HepG2 (cell line): Measurements from ENCODE around the gene NECAP2. TPM values are rescaled to one million over a fixed set of nuclear protein-coding genes. Genes with fewer than 3 reads are reported as not detected.

ENCODE experiments used
- ATAC-seq: fragments of 200-7000 bp; cut with Tn5 transposase; 3 replicates; pipeline ENCODE4 v1.9.1; 2020; ENCODE audit warnings: mild to moderate bottlenecking, moderate library complexity
- BruUV-seq: library from RNA; stranded (reverse); fragments of 400-500 nt; replicated peaks from 2 replicates; lab custom pipeline; 2021; lab: Mats Ljungman, UMichigan
- CTCF ChIA-PET: fragments of 300-600 bp; formaldehyde crosslinking; extraction: SDS; loops from one replicate; lab custom pipeline; 2021; ENCODE audit warnings: low total read pairs, inconsistent platforms, low intra/inter-chr PET ratio; lab: Yijun Ruan, JAX
- POLR2A ChIA-PET: fragments of 350-600 bp; sonication (Branson Sonifier 250); formaldehyde crosslinking; loops from one replicate; lab custom pipeline; 2020; ENCODE audit warnings: antibody characterized with exemption, inconsistent platforms; lab: Yijun Ruan, JAX
- DNase-seq: peaks from one replicate; pipeline ENCODE4 v3.0.0-alpha.2; 2015; ENCODE audit warnings: low spot score
- FAIRE-seq: peaks from 3 replicates; lab custom pipeline; 2011; peaks lifted over from hg19 to GRCh38; lab: Jason Lieb, UNC
- H2AFZ ChIP-seq: one replicate; pipeline ENCODE4 v1.6.1; 2011; ENCODE audit warnings: low read length, inconsistent platforms
- H3K27ac ChIP-seq: fragments of 300-600 bp; 3 replicates; pipeline ENCODE4 v1.8.0; 2011; ENCODE audit warnings: mixed run types, mild to moderate bottlenecking, mixed read lengths, low read length, inconsistent platforms; ENCODE audit not compliant: insufficient read depth; ENCODE audit errors: extremely low read length
- H3K27me3 ChIP-seq, 2 experiments: fragments of 200-600 bp in 1 of 2; 2 replicates in 1 of 2; 3 replicates in 1 of 2; pipeline versions ENCODE4 v1.6.0 to v1.8.0; 2011; ENCODE audit warnings: low read length in 2 of 2, mild to moderate bottlenecking in 2 of 2, moderate library complexity in 2 of 2, inconsistent platforms in 1 of 2; ENCODE audit not compliant: insufficient read depth in 2 of 2, control insufficient read depth in 1 of 2
- H3K36me3 ChIP-seq, 2 experiments: fragments of 200-600 bp in 1 of 2; replicated peaks in 1 of 2; 2 replicates in 1 of 2; 3 replicates in 1 of 2; pipeline versions ENCODE4 v1.5.1 to v1.8.0; 2011; ENCODE audit warnings: low read length in 2 of 2, inconsistent platforms in 1 of 2; ENCODE audit not compliant: insufficient read depth in 2 of 2, control insufficient read depth in 1 of 2
- H3K4me1 ChIP-seq: 2 replicates; pipeline ENCODE4 v1.5.1; 2012; ENCODE audit warnings: low read length, inconsistent platforms; ENCODE audit not compliant: insufficient read depth
- H3K4me2 ChIP-seq: 2 replicates; pipeline ENCODE4 v1.6.0; 2011; ENCODE audit warnings: low read depth, low read length, inconsistent platforms
- H3K4me3 ChIP-seq, 3 experiments: fragments of 200-600 bp in 1 of 3; sonication (generic), shearing (Covaris generic) in 1 of 3; replicated peaks in 1 of 3; 2 replicates each; pipeline ENCODE4 v1.5.1; 2011 to 2016; ENCODE audit warnings: low read length in 3 of 3, inconsistent platforms in 2 of 3, low read depth in 2 of 3, mild to moderate bottlenecking in 2 of 3, control low read depth in 1 of 3, mixed read lengths in 1 of 3; ENCODE audit not compliant: insufficient read depth in 1 of 3
- H3K79me2 ChIP-seq: one replicate; pipeline ENCODE4 v1.6.1; 2011; ENCODE audit warnings: low read length, inconsistent platforms; ENCODE audit not compliant: insufficient read depth
- H3K9ac ChIP-seq: 2 replicates; pipeline ENCODE4 v1.6.0; 2011; ENCODE audit warnings: mild to moderate bottlenecking, low read depth, low read length, inconsistent platforms; ENCODE audit not compliant: insufficient read depth
- H3K9me3 ChIP-seq: 2 replicates; pipeline ENCODE4 v1.5.1; 2012; ENCODE audit warnings: mild to moderate bottlenecking, low read length
- H4K20me1 ChIP-seq: 2 replicates; pipeline ENCODE4 v1.6.0; 2011; ENCODE audit warnings: inconsistent platforms, mild to moderate bottlenecking, low read length, moderate library complexity; ENCODE audit not compliant: insufficient read depth
- HDAC2 ChIP-seq: sonication (generic); formaldehyde crosslinking; IDR thresholded peaks from 2 replicates; pipeline ENCODE4 v1.4.0; 2020; ENCODE audit warnings: missing genetic modification reagents
- HNF4A ChIP-seq: sonication (generic); formaldehyde crosslinking; IDR thresholded peaks from 2 replicates; pipeline ENCODE4 v1.4.0; 2020; ENCODE audit warnings: missing genetic modification reagents
- MEIS1 ChIP-seq: sonication (generic); formaldehyde crosslinking; IDR thresholded peaks from 2 replicates; pipeline ENCODE4 v1.9.0; 2021; ENCODE audit warnings: mild to moderate bottlenecking, missing genetic modification reagents, moderate library complexity, borderline replicate concordance
- NR2F1 ChIP-seq, 2 experiments: fragments of 450-650 bp in 1 of 2; formaldehyde crosslinking in 1 of 2; IDR thresholded peaks; 2 replicates each; pipeline versions ENCODE4 v1.5.0 to v1.6.1; 2016 to 2020; ENCODE audit warnings: mild to moderate bottlenecking in 1 of 2, missing compliant biosample characterization in 1 of 2, missing genetic modification reagents in 1 of 2, moderate library complexity in 1 of 2
- PHF21A ChIP-seq: sonication (generic); formaldehyde crosslinking; IDR thresholded peaks from 2 replicates; pipeline ENCODE4 v1.5.0; 2020; ENCODE audit warnings: mild to moderate bottlenecking, missing genetic modification reagents
- RXRB ChIP-seq: IDR thresholded peaks from 2 replicates; pipeline ENCODE4 v1.6.1; 2016; ENCODE audit warnings: borderline replicate concordance, missing genetic modification reagents, missing compliant biosample characterization
- ZBTB7B ChIP-seq: sonication (generic); formaldehyde crosslinking; IDR thresholded peaks from 2 replicates; pipeline ENCODE4 v1.4.0; 2020; ENCODE audit warnings: missing genetic modification reagents
- ZFP62 ChIP-seq: sonication (generic); formaldehyde crosslinking; IDR thresholded peaks from 2 replicates; pipeline ENCODE4 v1.4.0; 2020; ENCODE audit warnings: missing genetic modification reagents
- ZFYVE20 ChIP-seq: sonication (generic); formaldehyde crosslinking; IDR thresholded peaks from 2 replicates; pipeline ENCODE4 v1.8.0; 2023; ENCODE audit warnings: low read depth, mild to moderate bottlenecking, moderate library complexity, missing genetic modification reagents, borderline replicate concordance
- ZMYM4 ChIP-seq: sonication (generic); formaldehyde crosslinking; IDR thresholded peaks from 2 replicates; pipeline ENCODE4 v1.8.1; 2023; ENCODE audit warnings: mild to moderate bottlenecking, missing genetic modification reagents
- ZNF292 ChIP-seq: sonication (generic); formaldehyde crosslinking; IDR thresholded peaks from 2 replicates; pipeline ENCODE4 v1.8.1; 2022; ENCODE audit warnings: mild to moderate bottlenecking, low read depth, missing genetic modification reagents, borderline replicate concordance
- ZNF619 ChIP-seq: sonication (generic); formaldehyde crosslinking; IDR thresholded peaks from 2 replicates; pipeline ENCODE4 v1.4.0; 2020; ENCODE audit warnings: mild to moderate bottlenecking, missing genetic modification reagents
- ZNF768 ChIP-seq: sonication (generic); formaldehyde crosslinking; IDR thresholded peaks from 2 replicates; pipeline ENCODE4 v1.4.0; 2020; ENCODE audit warnings: missing genetic modification reagents
- ZSCAN25 ChIP-seq: sonication (generic); formaldehyde crosslinking; IDR thresholded peaks from 2 replicates; pipeline ENCODE4 v1.8.0; 2022; ENCODE audit warnings: mild to moderate bottlenecking, missing genetic modification reagents
- ZSCAN29 ChIP-seq: sonication (generic); formaldehyde crosslinking; conservative IDR thresholded peaks from 2 replicates; pipeline ENCODE4 v1.4.0; 2020; ENCODE audit warnings: mild to moderate bottlenecking, missing genetic modification reagents
- WGBS: methylation state at CpG from one replicate; pipeline ENCODE4 v1.1.6; 2017; ENCODE audit warnings: low lambda C conversion rate; 5-methylcytosine and 5-hydroxymethylcytosine counted together
- in situ Hi-C: cut with HindIII; loops from 2 replicates; pipeline ENCODE4 v1.10.0; 2017; ENCODE audit warnings: low pct_unique_long_range_greater_than_20kb; ENCODE audit not compliant: extremely low pct_ligation_motif_present
- intact Hi-C: fragments of 100-400 bp; cut with micrococcal nuclease; formaldehyde crosslinking; loops from one replicate; pipeline ENCODE4 v1.10.0; 2022; ENCODE audit not compliant: unreplicated experiment
- polyA plus RNA-seq, 8 experiments: library from polyadenylated mRNA; depleted of rRNA in 3 of 8; stranded (reverse) in 7 of 8; unstranded in 1 of 8; fragments of >200 nt; fragmentation: Illumina TruSeq in 4 of 8; extraction: Trizol in 4 of 8; gene quantifications; 2 replicates each; pipeline versions ENCODE4 v1.2.1 to v1.2.3, GENCODE V29; 2011 to 2016; ENCODE audit warnings: low read depth in 4 of 8, missing spikeins in 1 of 8, mixed read lengths in 1 of 8; ENCODE audit not compliant: insufficient read depth in 1 of 8
- total RNA-seq, 5 experiments: library from RNA; depleted of rRNA; stranded (reverse); fragments of >200 nt; fragmentation: Illumina TruSeq; extraction: Trizol; gene quantifications; 2 replicates each; pipeline ENCODE4 v1.2.3, GENCODE V29; 2016; ENCODE audit warnings: low read depth in 1 of 5
- TF ChIP-seq, protein P1 (sequence below): sonication (generic); formaldehyde crosslinking; IDR thresholded peaks from 2 replicates; pipeline ENCODE4 v1.5.0; 2020; ENCODE audit warnings: mild to moderate bottlenecking, missing genetic modification reagents
- TF ChIP-seq, protein P2 (sequence below): sonication (generic); formaldehyde crosslinking; IDR thresholded peaks from 2 replicates; pipeline ENCODE4 v1.4.0; 2020; ENCODE audit warnings: missing genetic modification reagents

The NECAP2 gene
- total and polyA plus RNA-seq, 2 of the 13 experiments (the other 11 are each of a cell fraction or from before 2014, with no cell fraction given): 38.5 to 52.3 TPM

- intact Hi-C loops (loop anchor here (10.0 kb wide), 1 partner anchor 659 kb away; no protein-coding TSS in a partner anchor), in situ Hi-C loops (no loop called here)
- ATAC-seq: peak; percentile 90
- Histone ChIP-seq H3K4me3 (peak overlapping the region in 2 of 3 experiments; percentile 40 to 50; a peak in 5 of 6 replicates), H3K4me1 (peaks cover 40% of the 10 kb centered on the region), H3K9ac (no peak overlapping the region), H3K79me2 (no peaks in the 10 kb centered on the region), H2AFZ (no peak overlapping the region), H3K36me3 (no peaks in the 10 kb centered on the region), H4K20me1 (no peaks in the 10 kb centered on the region), H3K9me3 (no peaks in the 10 kb centered on the region), H3K27me3 (no peaks in the 10 kb centered on the region; a peak in 1 of 5 replicates), H3K4me2 (peak overlapping the region; percentile 82), H3K27ac (peak overlapping the region; percentile 42)
- ChIA-PET CTCF (no interaction called here), POLR2A (interaction anchor here (0.9 to 3.0 kb wide), 3 partner anchors 15 to 39 kb away, joined by 3 to 17 read pairs (median 5); partner anchors contain the start of gene NECAP2)
- TSS peak; percentile 91 for BruUV-seq
- DNase-seq: peak; percentile 31
- under 1% methylated on average over 9 of the region's 10 CpGs for WGBS
- peak; percentile 85 for FAIRE-seq
- peak; percentile 35; the same call in 1 of the 2 replicates for TF ChIP-seq ZBTB7B (CRISPR knock-in tag)
- TF ChIP-seq ZNF292 (CRISPR knock-in tag): peak; percentile 78
- peak; percentile 70; the same call in 1 of the 2 replicates for TF ChIP-seq MEIS1 (CRISPR knock-in tag)
- peak; percentile 52 to 63; a peak in 2 of 4 replicates for TF ChIP-seq NR2F1 (CRISPR knock-in tag; IDR thresholded peaks at IDR 0.05)
- TF ChIP-seq ZFP62 (CRISPR knock-in tag): no peak
- 0 out of 2 replicates have a peak, but pooled peaks have one; percentile 33 for TF ChIP-seq ZSCAN29 (CRISPR knock-in tag)
- TF ChIP-seq ZNF768 (CRISPR knock-in tag): peak; percentile 33; the same call in 1 of the 2 replicates
- TF ChIP-seq HDAC2 (CRISPR knock-in tag): peak; percentile 38; the same call in 1 of the 2 replicates
- peak; percentile 26; the same call in 1 of the 2 replicates for TF ChIP-seq ZMYM4 (CRISPR knock-in tag)
- TF ChIP-seq PHF21A (CRISPR knock-in tag): peak; percentile 44; the same call in 1 of the 2 replicates
- peak; percentile 83; the same call in 1 of the 2 replicates for TF ChIP-seq ZSCAN25 (CRISPR knock-in tag)
- 0 out of 2 replicates have a peak, but pooled peaks have one; percentile 36 for TF ChIP-seq RXRB
- 0 out of 2 replicates have a peak, but pooled peaks have one; percentile 41 for TF ChIP-seq ZNF619
- TF ChIP-seq, protein P1, sequence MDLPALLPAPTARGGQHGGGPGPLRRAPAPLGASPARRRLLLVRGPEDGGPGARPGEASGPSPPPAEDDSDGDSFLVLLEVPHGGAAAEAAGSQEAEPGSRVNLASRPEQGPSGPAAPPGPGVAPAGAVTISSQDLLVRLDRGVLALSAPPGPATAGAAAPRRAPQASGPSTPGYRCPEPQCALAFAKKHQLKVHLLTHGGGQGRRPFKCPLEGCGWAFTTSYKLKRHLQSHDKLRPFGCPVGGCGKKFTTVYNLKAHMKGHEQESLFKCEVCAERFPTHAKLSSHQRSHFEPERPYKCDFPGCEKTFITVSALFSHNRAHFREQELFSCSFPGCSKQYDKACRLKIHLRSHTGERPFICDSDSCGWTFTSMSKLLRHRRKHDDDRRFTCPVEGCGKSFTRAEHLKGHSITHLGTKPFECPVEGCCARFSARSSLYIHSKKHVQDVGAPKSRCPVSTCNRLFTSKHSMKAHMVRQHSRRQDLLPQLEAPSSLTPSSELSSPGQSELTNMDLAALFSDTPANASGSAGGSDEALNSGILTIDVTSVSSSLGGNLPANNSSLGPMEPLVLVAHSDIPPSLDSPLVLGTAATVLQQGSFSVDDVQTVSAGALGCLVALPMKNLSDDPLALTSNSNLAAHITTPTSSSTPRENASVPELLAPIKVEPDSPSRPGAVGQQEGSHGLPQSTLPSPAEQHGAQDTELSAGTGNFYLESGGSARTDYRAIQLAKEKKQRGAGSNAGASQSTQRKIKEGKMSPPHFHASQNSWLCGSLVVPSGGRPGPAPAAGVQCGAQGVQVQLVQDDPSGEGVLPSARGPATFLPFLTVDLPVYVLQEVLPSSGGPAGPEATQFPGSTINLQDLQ (CRISPR knock-in tag): no peak
- TF ChIP-seq HNF4A (CRISPR knock-in tag): peak; percentile 66
- TF ChIP-seq, protein P2, sequence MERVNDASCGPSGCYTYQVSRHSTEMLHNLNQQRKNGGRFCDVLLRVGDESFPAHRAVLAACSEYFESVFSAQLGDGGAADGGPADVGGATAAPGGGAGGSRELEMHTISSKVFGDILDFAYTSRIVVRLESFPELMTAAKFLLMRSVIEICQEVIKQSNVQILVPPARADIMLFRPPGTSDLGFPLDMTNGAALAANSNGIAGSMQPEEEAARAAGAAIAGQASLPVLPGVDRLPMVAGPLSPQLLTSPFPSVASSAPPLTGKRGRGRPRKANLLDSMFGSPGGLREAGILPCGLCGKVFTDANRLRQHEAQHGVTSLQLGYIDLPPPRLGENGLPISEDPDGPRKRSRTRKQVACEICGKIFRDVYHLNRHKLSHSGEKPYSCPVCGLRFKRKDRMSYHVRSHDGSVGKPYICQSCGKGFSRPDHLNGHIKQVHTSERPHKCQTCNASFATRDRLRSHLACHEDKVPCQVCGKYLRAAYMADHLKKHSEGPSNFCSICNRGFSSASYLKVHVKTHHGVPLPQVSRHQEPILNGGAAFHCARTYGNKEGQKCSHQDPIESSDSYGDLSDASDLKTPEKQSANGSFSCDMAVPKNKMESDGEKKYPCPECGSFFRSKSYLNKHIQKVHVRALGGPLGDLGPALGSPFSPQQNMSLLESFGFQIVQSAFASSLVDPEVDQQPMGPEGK (CRISPR knock-in tag): peak; percentile 17; the same call in 1 of the 2 replicates
- TF ChIP-seq ZFYVE20: no peak
Measured at GRCh38 chr1:16425125-16426025, 15.1 kb upstream of the NECAP2 start.
